ENCODE measurements around the gene MEIOB.

DNA sequence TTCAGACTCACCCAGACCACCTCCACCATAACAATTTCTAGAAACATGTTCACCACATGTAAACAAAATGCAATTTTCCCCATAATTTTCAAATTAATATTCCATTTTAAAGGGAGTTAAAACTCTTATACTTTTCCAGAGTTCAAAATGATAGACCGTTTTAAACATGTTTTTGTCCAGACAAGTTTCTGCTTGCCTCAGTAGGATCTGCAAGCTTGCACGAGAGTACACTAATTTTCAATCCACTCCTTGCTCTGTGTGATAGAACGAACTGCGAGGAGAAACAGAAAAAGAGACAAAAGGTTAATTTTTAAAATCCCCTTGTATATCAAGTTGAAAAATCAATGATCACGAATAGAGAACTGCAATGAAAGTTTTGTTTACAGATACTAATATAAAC lies 37.9 kb downstream of the MEIOB start:
- no peak for TF ChIP-seq POLR2AphosphoS5 (IDR thresholded peaks at IDR 0.05; ENCODE audit: low read depth, low read length)
- TF ChIP-seq, protein P1, sequence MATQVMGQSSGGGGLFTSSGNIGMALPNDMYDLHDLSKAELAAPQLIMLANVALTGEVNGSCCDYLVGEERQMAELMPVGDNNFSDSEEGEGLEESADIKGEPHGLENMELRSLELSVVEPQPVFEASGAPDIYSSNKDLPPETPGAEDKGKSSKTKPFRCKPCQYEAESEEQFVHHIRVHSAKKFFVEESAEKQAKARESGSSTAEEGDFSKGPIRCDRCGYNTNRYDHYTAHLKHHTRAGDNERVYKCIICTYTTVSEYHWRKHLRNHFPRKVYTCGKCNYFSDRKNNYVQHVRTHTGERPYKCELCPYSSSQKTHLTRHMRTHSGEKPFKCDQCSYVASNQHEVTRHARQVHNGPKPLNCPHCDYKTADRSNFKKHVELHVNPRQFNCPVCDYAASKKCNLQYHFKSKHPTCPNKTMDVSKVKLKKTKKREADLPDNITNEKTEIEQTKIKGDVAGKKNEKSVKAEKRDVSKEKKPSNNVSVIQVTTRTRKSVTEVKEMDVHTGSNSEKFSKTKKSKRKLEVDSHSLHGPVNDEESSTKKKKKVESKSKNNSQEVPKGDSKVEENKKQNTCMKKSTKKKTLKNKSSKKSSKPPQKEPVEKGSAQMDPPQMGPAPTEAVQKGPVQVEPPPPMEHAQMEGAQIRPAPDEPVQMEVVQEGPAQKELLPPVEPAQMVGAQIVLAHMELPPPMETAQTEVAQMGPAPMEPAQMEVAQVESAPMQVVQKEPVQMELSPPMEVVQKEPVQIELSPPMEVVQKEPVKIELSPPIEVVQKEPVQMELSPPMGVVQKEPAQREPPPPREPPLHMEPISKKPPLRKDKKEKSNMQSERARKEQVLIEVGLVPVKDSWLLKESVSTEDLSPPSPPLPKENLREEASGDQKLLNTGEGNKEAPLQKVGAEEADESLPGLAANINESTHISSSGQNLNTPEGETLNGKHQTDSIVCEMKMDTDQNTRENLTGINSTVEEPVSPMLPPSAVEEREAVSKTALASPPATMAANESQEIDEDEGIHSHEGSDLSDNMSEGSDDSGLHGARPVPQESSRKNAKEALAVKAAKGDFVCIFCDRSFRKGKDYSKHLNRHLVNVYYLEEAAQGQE (IDR thresholded peaks at IDR 0.05; ENCODE audit: insufficient read depth in 1 of 2, low read depth in 2 of 2, low read length in 2 of 2) = no peak
